ENCODE data around the gene FGD6.

The FGD6 gene

GRCh38 chr12:95257541-95257940 lies 40.3 kb upstream of the FGD6 start:
- H3K27ac ChIP-seq (ENCODE audit: low read depth, low read length): no peak overlapping the region
- H4K91ac ChIP-seq (ENCODE audit: low read depth, low read length): no peak overlapping the region
- DNase-seq: no peak
- no peak overlapping the region for H2AK5ac ChIP-seq (ENCODE audit: low read length)
- H3K36me3 ChIP-seq (ENCODE audit: control insufficient read depth in 1 of 2, insufficient read depth in 2 of 2, low read length in 2 of 2): peaks cover 4 to 12% of the 10 kb centered on the region in 2 experiments
- H3K4me2 ChIP-seq (ENCODE audit: low read length): no peak overlapping the region
- no peaks in the 10 kb centered on the region for H3K9me3 ChIP-seq (ENCODE audit: insufficient read depth, low read depth, low read length)
- H3K9ac ChIP-seq (ENCODE audit: low read length): no peak overlapping the region
- no peak overlapping the region for H3K14ac ChIP-seq (ENCODE audit: low read length)
- no peak overlapping the region for H2BK12ac ChIP-seq (ENCODE audit: low read length)
- no peak overlapping the region for H2BK5ac ChIP-seq (ENCODE audit: low read depth, low read length, poor library complexity)
- no peak overlapping the region for H3K18ac ChIP-seq (ENCODE audit: low read length)
- H2BK120ac ChIP-seq (ENCODE audit: insufficient read depth, low read length, poor library complexity): no peak overlapping the region
- H3K27me3 ChIP-seq (ENCODE audit: insufficient read depth, low read length): no peaks in the 10 kb centered on the region
- no CpG with 5 or more reads among the region's 3 CpGs for WGBS (ENCODE audit: extremely low coverage, insufficient coverage, insufficient read length)
- no peak overlapping the region for H3K23ac ChIP-seq (ENCODE audit: low read length)
- no peak overlapping the region for H3K4me3 ChIP-seq (ENCODE audit: low read depth, low read length)
- H3K4ac ChIP-seq (ENCODE audit: low read depth, low read length): no peak overlapping the region
- H2AFZ ChIP-seq (ENCODE audit: insufficient read depth, low read length, poor library complexity): no peak overlapping the region
- no peak overlapping the region for H4K8ac ChIP-seq (ENCODE audit: low read depth, low read length)
- H3K79me1 ChIP-seq (ENCODE audit: low read length): no peaks in the 10 kb centered on the region
- H4K12ac ChIP-seq (ENCODE audit: low read depth, low read length): no peak overlapping the region
- no peaks in the 10 kb centered on the region for H3K79me2 ChIP-seq (ENCODE audit: control insufficient read depth, insufficient read depth, low read length, poor library complexity)
- no peaks in the 10 kb centered on the region for H3K4me1 ChIP-seq (ENCODE audit: control insufficient read depth in 1 of 2, insufficient read depth in 2 of 2, low read length in 2 of 2)

GRCh38 chr12:95253386-95253785 lies 36.1 kb upstream of the FGD6 start:
- Histone ChIP-seq H3K4me1 (ENCODE audit: control insufficient read depth in 1 of 2, insufficient read depth in 2 of 2, low read length in 2 of 2) (no peaks in the 10 kb centered on the region), H3K36me3 (ENCODE audit: control insufficient read depth in 1 of 2, insufficient read depth in 2 of 2, low read length in 2 of 2) (peaks cover 4 to 11% of the 10 kb centered on the region in 2 experiments), H2AFZ (ENCODE audit: insufficient read depth, low read length, poor library complexity) (no peak overlapping the region), H3K27me3 (ENCODE audit: insufficient read depth, low read length) (no peaks in the 10 kb centered on the region), H4K12ac (ENCODE audit: low read depth, low read length) (no peak overlapping the region), H2BK12ac (ENCODE audit: low read length) (no peak overlapping the region), H4K8ac (ENCODE audit: low read depth, low read length) (no peak overlapping the region), H3K23ac (ENCODE audit: low read length) (no peak overlapping the region), H3K18ac (ENCODE audit: low read length) (no peak overlapping the region), H3K9ac (ENCODE audit: low read length) (no peak overlapping the region), H2BK5ac (ENCODE audit: low read depth, low read length, poor library complexity) (no peak overlapping the region), H3K4ac (ENCODE audit: low read depth, low read length) (no peak overlapping the region), H4K91ac (ENCODE audit: low read depth, low read length) (no peak overlapping the region), H3K27ac (ENCODE audit: low read depth, low read length) (no peak overlapping the region), H3K4me3 (ENCODE audit: low read depth, low read length) (no peak overlapping the region), H3K79me1 (ENCODE audit: low read length) (no peaks in the 10 kb centered on the region), H3K79me2 (ENCODE audit: control insufficient read depth, insufficient read depth, low read length, poor library complexity) (no peaks in the 10 kb centered on the region), H2BK120ac (ENCODE audit: insufficient read depth, low read length, poor library complexity) (no peak overlapping the region), H3K9me3 (ENCODE audit: insufficient read depth, low read depth, low read length) (no peaks in the 10 kb centered on the region), H2AK5ac (ENCODE audit: low read length) (no peak overlapping the region), H3K4me2 (ENCODE audit: low read length) (no peak overlapping the region), H3K14ac (ENCODE audit: low read length) (no peak overlapping the region)
- DNase-seq: no peak

- H3K4me2 ChIP-seq (ENCODE audit: low read length): no peak overlapping the region
- no peak overlapping the region for H2BK12ac ChIP-seq (ENCODE audit: low read length)
- no peak overlapping the region for H3K4me3 ChIP-seq (ENCODE audit: low read depth, low read length)
- no peak overlapping the region for H4K12ac ChIP-seq (ENCODE audit: low read depth, low read length)
- H2AK5ac ChIP-seq (ENCODE audit: low read length): no peak overlapping the region
- peak overlapping the region; percentile 27 for H3K4ac ChIP-seq (ENCODE audit: low read depth, low read length)
- no peaks in the 10 kb centered on the region for H3K27me3 ChIP-seq (ENCODE audit: insufficient read depth, low read length)
- H3K4me1 ChIP-seq (ENCODE audit: control insufficient read depth in 1 of 2, insufficient read depth in 2 of 2, low read length in 2 of 2): no peaks in the 10 kb centered on the region
- WGBS (ENCODE audit: extremely low coverage, insufficient coverage, insufficient read length): no CpG with 5 or more reads among the region's 8 CpGs
- H3K9me3 ChIP-seq (ENCODE audit: insufficient read depth, low read depth, low read length): no peaks in the 10 kb centered on the region
- no peak overlapping the region for H4K8ac ChIP-seq (ENCODE audit: low read depth, low read length)
- H3K79me2 ChIP-seq (ENCODE audit: control insufficient read depth, insufficient read depth, low read length, poor library complexity): no peaks in the 10 kb centered on the region
- H2AFZ ChIP-seq (ENCODE audit: insufficient read depth, low read length, poor library complexity): no peak overlapping the region
- H3K27ac ChIP-seq (ENCODE audit: low read depth, low read length): no peak overlapping the region
- H3K79me1 ChIP-seq (ENCODE audit: low read length): no peaks in the 10 kb centered on the region
- no peak overlapping the region for H2BK120ac ChIP-seq (ENCODE audit: insufficient read depth, low read length, poor library complexity)
- H3K23ac ChIP-seq (ENCODE audit: low read length): no peak overlapping the region
- no peak overlapping the region for H2BK5ac ChIP-seq (ENCODE audit: low read depth, low read length, poor library complexity)
- H3K18ac ChIP-seq (ENCODE audit: low read length): no peak overlapping the region
- H3K9ac ChIP-seq (ENCODE audit: low read length): no peak overlapping the region
- H3K14ac ChIP-seq (ENCODE audit: low read length): no peak overlapping the region
- H3K36me3 ChIP-seq (ENCODE audit: control insufficient read depth in 1 of 2, insufficient read depth in 2 of 2, low read length in 2 of 2): peaks cover 0 to 8% of the 10 kb centered on the region in 2 experiments
- no peak overlapping the region for H4K91ac ChIP-seq (ENCODE audit: low read depth, low read length)
- DNase-seq: no peak
Measured at GRCh38 chr12:95248604-95249360, 31.5 kb upstream of the FGD6 start.

GRCh38 chr12:95248095-95248494 lies 30.8 kb upstream of the FGD6 start:
- peaks cover 1% of the 10 kb centered on the region for H3K79me2 ChIP-seq (ENCODE audit: control insufficient read depth, insufficient read depth, low read length, poor library complexity)
- H3K4me2 ChIP-seq (ENCODE audit: low read length): no peak overlapping the region
- H3K4me3 ChIP-seq (ENCODE audit: low read depth, low read length): no peak overlapping the region
- H2AK5ac ChIP-seq (ENCODE audit: low read length): no peak overlapping the region
- no peak overlapping the region for H3K4ac ChIP-seq (ENCODE audit: low read depth, low read length)
- H3K4me1 ChIP-seq (ENCODE audit: control insufficient read depth in 1 of 2, insufficient read depth in 2 of 2, low read length in 2 of 2): no peaks in the 10 kb centered on the region
- H2AFZ ChIP-seq (ENCODE audit: insufficient read depth, low read length, poor library complexity): no peak overlapping the region
- H3K27me3 ChIP-seq (ENCODE audit: insufficient read depth, low read length): no peaks in the 10 kb centered on the region
- no CpG with 5 or more reads among the region's 1 CpG for WGBS (ENCODE audit: extremely low coverage, insufficient coverage, insufficient read length)
- no peak overlapping the region for H4K12ac ChIP-seq (ENCODE audit: low read depth, low read length)
- H3K27ac ChIP-seq (ENCODE audit: low read depth, low read length): no peak overlapping the region
- H4K8ac ChIP-seq (ENCODE audit: low read depth, low read length): no peak overlapping the region
- no peak overlapping the region for H2BK12ac ChIP-seq (ENCODE audit: low read length)
- H3K14ac ChIP-seq (ENCODE audit: low read length): no peak overlapping the region
- H2BK5ac ChIP-seq (ENCODE audit: low read depth, low read length, poor library complexity): no peak overlapping the region
- H3K18ac ChIP-seq (ENCODE audit: low read length): no peak overlapping the region
- DNase-seq: no peak
- no peak overlapping the region for H4K91ac ChIP-seq (ENCODE audit: low read depth, low read length)
- H3K9me3 ChIP-seq (ENCODE audit: insufficient read depth, low read depth, low read length): no peaks in the 10 kb centered on the region
- H2BK120ac ChIP-seq (ENCODE audit: insufficient read depth, low read length, poor library complexity): no peak overlapping the region
- H3K23ac ChIP-seq (ENCODE audit: low read length): no peak overlapping the region
- H3K36me3 ChIP-seq (ENCODE audit: control insufficient read depth in 1 of 2, insufficient read depth in 2 of 2, low read length in 2 of 2): peaks cover under 1 to 7% of the 10 kb centered on the region in 2 experiments
- no peaks in the 10 kb centered on the region for H3K79me1 ChIP-seq (ENCODE audit: low read length)
- no peak overlapping the region for H3K9ac ChIP-seq (ENCODE audit: low read length)
